ENCODE data around the gene VASN.
"Not testable (repeated sequence)": the region's sequence is repeated elsewhere in the genome, so short reads cannot be mapped to it uniquely, and the experiment has no call there.

Gene VASN

DNA sequence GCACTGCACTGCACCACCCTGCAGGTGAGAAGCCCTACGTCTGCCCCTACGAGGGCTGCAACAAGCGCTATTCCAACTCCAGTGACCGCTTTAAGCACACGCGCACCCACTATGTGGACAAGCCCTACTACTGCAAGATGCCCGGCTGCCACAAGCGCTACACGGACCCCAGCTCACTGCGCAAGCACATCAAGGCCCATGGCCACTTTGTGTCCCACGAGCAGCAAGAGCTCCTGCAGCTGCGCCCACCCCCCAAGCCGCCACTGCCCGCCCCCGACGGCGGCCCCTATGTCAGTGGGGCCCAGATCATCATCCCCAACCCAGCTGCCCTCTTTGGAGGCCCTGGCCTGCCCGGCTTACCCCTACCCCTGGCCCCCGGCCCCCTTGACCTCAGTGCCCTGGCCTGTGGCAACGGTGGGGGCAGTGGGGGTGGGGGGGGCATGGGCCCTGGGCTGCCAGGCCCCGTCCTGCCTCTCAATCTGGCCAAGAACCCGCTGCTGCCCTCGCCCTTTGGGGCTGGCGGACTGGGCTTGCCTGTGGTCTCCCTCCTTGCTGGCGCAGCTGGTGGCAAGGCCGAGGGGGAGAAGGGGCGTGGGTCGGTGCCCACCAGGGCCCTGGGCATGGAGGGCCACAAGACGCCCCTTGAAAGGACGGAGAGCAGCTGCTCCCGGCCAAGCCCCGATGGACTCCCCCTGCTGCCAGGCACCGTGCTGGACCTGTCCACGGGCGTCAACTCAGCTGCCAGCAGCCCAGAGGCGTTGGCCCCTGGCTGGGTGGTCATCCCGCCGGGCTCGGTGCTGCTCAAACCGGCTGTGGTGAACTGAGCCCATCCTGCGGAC is 34.7 kb upstream of the VASN start:
- in situ Hi-C loops (cut with MboI; ENCODE audit: low sequenced_read_pairs), result no loop called here

DNA sequence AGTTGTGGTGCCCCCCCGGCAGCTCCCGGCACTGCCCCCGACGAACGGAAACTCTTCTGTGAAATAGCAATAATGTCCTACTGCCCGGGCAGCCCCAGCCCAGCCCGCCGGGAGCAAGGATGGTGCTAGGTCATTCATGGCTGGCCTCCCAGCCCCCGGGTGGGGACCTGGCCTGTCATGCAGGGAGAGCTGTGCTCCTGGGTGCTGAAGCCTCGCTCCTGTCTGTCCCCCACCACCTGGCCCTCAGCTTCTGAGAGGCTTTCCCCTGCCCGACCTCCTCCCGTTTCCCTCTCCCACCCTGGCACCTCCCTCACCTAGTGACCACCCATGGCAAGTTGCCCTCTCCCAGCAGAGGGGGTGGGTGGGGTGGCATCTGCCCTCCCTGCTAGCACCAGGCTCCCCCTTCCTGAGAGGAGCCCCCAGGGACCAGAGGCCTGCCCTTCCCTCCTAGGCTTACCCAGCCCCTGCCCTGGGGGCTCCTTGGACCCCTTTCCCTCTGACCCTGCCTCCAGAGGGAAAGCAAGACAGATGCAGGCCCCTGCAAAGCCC is 34.0 kb upstream of the VASN start:
- in situ Hi-C loops (cut with MboI; ENCODE audit: low sequenced_read_pairs), result no loop called here

DNA sequence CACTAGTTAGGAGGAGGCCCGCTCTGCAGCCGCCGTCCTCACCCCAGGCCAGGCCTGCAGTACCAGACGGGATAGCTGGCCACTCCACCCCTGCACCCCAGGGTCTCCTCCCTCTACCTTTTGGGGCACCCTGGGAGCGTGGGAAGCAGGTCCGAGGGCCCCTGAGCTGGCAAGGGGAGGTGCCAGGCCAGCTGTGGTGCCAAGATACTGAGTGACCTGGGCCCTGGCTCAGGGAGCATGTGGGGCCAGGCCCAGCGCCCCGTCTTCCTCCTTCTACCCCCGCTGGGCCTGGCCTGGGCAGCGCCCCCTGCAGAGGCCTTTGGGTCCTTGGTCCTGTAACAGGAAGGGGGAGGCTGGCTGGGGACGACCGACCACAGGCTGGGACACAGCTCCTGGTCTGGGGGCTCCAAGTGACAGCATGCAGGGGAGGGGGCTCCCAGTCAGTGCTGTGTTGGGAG is 33.5 kb upstream of the VASN start:
- in situ Hi-C loops (cut with MboI; ENCODE audit: low sequenced_read_pairs), result no loop called here

DNA sequence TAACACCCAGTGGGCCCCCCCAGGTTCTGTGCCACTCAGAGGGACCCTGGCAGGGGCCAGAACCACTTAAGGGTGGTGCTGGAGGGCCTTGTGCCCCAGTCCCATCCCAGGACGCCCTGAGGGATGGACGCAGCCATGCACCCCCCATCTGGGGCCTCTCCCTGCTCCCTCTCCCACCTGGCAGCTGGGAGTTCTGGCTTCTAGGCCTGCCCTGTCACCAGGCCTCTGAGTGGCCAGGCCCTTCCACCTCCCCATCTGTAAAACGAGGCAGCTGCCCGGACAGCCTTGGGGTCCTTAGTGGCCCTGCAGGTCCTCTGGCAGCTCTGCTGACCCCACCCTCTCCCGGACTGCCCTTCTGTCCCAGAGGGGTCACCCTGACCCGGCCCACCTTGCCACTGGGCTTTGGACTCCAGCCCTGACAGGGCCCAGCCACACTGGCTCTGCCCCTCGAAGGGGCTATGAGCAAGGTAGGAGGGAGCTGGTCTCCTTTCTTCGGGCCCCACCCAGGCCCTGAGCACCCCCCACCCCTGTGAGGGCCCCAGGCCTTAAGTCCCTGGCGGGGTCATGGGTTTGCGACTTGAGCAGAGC is 32.8 kb upstream of the VASN start:
- in situ Hi-C loops (cut with MboI; ENCODE audit: low sequenced_read_pairs), result no loop called here

DNA sequence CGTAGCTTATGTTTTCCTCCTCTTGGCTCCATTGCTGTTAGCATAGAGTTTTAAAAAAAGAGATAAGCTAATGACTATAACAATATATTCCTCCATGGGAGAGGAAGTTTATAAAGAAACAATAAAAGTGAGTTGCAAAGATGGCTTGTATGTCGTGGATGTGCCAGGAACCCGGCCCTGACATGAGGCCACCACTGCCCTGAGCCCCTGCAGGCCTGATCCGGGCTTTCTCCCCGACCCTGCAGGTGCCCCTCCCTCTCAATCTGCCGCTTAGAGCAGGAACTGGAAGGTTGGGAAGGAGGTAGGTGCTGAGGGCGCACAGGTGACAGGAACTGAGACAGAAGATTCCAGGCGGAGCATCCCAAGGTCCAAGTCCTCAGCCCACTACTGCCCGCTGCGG is 32.2 kb upstream of the VASN start:
- in situ Hi-C loops (cut with MboI; ENCODE audit: low sequenced_read_pairs), result no loop called here

DNA sequence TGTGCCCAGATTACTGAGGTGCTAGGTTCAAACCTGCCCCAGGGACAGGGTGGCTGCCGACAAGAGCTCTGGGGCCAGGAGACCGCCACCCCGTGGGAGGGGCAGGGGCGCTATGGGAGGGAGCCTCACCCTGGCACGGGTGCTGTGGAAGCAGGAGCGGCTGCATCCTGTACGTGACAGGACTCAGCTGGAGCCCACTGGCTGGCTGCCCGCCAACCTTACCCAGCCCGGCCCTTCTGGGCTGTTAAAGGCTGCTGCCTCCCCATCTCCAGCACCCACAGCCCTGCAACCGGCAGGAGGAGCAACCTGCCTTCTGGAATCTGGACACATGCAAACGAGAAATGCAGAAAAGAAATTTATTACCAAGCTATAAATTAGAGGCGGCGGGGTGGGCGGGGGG is 31.7 kb upstream of the VASN start:
- in situ Hi-C loops (cut with MboI; ENCODE audit: low sequenced_read_pairs), result no loop called here

DNA sequence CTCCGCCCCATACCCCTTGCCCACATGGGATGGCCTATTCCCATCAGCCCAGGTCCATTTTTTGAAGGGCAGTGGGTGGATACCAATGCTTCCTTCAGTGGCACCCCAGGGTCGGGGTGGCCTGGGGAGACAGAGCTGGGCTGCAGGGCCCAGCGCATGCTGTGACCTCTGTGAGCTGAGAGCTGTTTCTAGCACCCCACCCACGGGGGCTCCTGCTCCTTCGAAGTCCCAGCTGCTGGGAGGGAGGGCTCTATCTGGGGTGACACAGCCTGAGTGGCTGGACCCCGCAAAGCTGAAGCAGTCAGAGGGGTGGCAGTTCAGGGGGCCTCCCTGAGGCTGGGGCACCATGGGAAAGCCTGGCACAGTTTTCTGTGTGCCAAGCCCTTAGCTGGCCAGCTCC is 31.2 kb upstream of the VASN start:
- in situ Hi-C loops (cut with MboI; ENCODE audit: low sequenced_read_pairs), result no loop called here

DNA sequence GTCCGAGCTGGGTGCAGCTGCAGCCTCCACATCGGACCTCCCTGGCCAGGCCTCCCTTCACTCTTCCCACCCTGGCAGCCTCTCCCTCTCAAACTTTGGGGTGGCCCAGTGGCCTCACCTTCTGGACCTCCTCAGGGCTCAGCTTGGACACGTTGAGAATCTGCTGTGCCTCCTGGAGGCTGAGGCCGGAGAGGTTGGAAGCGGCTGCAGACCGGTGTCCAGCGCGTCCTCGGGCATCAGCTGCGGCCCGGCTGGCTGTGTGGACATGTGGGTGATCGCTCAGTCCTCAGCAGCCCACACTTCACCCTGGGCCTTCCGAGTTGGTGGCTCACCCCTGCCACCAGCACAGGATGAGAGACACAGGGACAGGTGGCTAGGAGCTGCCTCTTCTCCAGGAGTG is 30.4 kb upstream of the VASN start:
- in situ Hi-C loops (cut with MboI; ENCODE audit: low sequenced_read_pairs), result no loop called here

DNA sequence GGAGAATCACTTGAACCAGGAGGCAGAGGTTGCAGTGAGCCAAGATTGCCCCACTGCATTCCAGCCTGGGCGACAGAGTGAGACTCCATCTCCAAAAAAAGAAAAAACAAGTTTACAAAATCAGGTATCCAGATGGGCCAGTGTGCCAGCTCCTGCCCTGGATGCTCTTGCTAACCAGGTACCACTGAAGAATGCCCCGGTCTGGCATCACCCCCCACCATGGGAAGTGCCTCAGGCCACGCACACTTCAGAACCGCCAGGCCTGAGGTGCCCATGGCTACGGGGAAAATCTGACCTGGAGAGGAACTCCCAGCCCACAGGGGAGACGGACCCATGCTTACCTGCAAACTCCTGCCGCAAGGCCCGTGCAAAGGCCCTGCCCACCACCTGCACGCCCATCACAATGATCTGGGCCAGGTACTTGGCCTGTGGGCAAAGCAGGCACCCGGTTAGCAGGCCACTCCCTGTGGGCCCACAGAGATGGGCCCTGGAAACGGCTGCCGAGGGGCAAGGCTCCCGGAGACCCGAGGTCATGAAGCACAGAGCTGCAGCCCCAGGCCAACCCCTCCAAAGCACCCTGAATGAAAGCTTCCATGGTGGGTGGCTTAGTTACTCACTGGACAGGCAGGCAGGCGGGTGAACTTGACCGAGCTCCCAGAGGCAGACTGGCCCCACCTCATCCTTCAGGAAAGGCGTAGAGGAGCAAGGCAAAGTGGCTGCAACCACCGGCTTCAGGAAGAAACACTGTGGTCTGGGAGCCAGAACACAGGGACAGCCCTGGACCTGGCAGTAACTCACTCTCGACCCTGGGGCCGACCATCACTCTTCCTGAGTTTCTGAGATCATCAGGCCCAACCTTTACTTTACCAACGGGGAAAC is 28.5 kb upstream of the VASN start:
- in situ Hi-C loops (cut with MboI; ENCODE audit: low sequenced_read_pairs), result no loop called here

DNA sequence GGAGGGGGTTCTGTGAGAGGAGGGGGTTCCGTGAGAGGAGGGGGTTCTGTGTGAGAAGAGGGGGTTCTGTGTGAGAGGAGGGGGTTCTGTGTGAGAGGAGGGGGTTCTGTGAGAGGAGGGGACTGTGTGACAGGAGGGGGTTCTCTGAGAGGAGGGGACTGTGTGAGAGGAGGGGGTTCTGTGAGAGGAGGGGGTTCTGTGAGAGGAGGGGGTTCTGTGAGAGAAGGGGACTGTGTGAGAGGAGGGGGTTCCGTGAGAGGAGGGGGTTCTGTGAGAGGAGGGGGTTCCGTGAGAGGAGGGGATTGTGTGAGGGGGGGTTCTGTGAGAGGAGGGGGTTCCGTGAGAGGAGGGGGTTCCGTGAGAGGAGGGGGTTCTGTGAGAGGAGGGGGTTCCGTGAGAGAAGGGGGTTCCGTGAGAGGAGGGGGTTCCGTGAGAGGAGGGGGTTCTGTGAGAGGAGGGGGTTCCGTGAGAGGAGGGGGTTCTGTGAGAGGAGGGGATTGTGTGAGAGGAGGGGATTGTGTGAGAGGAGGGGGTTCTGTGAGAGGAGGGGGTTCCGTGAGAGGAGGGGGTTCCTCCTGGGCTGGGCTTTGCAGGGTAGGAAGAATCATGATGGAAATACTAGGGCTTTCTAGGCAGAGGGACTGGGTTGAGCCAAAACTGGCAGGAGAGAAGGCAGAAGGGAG is 27.2 kb upstream of the VASN start:
- in situ Hi-C loops (cut with MboI; ENCODE audit: low sequenced_read_pairs), result not testable (repeated sequence)

DNA sequence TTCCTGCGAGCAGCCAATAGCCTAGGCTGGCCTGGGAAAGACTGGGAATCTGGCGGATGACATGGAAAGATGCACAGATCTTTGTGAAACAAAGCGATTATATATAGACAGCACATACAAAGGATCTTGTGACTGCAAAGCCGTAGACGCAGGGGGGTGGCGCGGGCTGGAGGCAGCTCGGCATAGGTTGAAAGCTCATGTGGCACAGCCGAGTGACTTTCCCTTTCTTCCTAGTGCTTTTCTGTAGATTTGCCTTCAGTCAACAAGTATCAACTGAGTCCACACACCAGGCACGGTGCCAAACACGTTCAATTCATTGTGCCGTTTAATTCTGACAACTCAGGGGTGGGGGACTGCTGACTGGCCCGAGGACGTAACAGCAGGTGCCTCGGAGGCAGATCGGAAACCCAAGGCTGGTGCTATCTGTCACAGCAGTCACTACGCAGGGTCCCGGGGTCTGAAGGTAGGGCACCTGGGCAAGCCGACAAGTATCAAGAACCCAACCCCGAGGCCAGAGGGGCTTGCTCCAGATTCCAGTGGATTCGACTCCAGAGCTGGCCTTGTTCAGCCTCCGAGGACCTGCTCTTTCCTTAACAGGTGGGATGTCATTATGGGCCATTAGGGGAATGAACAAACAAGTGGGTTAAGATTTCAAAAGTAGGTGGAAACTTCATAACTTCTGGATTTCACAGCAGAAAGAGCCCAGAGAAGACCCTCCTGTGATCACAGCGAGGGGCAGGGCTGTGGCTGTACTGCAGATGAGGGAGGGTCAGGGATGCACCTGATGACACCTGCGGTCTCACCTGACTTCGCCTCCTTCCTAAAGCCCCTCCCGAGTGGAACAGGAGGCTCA is 26.4 kb upstream of the VASN start:
- in situ Hi-C loops (cut with MboI; ENCODE audit: low sequenced_read_pairs), result no loop called here

DNA sequence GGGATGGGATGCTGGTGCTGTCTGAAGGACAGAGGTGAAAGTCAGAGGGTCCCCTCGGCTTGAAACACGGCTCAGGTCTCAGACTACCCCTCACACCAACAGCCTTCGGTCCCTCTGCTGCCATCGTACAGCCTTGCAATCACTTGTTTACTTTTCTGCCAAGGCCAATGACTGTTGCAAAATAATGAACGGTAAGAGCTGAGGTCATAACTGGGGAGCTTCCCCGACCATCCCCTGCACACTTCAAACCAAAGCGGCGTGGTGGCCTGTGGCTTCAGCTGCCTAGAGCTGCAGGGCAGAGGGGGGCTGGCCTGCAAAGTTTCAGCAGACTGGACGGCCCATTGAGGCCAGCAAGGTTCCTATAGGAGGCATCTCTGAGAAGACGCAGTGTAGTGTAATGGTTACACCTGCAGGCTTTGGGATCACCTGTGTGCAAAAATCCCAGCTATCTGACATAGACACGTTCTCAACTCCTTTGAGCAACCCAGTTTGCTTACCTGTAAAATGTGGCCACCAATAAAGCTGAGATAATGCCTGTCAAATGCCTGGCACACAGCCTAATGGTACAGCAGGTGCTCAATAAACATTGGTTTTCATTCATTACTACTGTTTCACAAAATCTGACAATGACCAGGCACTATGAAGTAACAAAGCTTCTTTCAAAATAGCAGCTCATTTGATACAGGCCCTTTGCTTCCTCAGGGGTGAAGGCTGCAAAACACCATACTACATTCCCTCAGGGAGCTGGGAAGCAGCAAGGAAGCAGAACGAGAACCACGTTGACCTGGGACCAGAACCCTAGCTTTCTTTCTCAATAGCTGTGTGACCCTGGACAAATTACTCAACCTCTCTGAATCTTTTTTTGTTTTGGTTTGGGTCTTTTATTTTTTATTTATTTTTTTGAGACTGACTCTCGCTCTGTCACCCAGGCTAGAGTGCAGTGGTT is 25.5 kb upstream of the VASN start:
- in situ Hi-C loops (cut with MboI; ENCODE audit: low sequenced_read_pairs), result no loop called here

DNA sequence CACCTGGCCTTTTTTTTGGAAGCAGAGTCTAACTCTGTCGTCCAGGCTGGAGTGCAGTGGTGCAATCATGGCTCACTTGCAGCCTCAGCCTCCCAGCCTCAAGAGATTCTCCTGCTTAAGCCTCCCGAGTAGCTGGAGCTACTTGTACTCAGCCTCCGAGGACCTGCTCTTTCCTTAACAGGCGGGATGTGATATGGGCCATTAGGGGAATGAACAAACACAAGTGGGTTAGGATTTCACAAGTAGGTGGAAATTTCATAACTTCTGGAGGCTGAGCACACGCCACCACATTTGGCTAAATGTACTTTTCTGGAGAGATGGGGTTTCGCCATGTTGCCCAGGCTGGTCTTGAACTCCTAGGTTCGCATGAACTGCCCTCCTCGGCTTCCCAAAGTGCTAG is 24.6 kb upstream of the VASN start:
- in situ Hi-C loops (cut with MboI; ENCODE audit: low sequenced_read_pairs), result no loop called here

DNA sequence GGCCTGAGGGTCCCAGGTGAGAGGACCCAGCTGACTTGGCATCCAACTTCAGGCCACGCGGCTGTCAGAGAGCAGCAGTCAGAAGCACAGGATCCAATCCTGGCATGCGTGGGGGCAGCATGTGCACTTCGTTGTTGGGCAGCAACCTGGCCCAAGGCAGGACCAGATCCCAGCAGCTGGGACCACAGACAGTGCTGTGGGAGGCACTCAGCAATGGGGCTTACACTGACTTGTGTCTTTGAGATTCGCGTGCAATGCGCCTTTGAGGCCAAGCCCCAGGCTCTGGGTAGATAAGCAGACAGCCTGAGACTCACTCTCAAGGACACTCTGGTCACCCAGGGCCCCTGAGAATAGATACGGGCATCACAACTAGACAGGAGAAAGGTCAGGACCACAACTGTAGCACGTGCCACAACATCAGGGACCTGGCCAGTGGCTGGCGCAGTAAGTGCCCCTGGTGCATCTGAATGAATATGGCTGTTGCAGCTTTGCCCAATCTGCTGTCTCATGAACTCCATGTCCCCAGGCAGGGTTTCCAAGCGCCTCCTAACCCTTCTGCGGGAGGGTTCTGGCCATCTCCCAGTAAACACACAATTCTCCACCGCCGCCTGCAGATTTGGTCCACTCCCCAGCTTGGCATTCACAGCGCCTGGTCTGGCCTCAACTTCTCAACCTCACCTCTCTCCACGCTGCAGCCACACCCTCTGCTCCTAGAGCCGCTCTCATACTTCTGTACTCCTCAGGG is 23.7 kb upstream of the VASN start:
- in situ Hi-C loops (cut with MboI; ENCODE audit: low sequenced_read_pairs), result no loop called here

DNA sequence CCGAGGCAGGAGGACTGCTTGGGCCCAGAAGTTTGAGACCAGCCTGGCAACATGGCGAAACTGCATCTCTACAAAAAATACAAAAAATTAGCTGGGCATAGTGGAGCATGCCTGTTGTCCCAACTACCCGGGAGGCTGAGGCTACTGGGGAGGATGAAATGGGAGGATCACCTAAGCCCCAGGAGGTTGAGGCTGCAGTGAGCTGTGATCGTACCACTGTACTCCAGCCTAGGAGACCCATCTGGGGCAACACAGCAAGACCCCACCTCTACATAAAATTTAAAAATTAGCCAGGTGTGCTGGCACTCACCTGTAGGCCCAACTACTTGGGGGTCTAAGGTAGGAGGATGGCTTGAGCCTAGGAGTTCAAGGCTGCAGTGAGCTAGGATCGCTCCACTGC is 22.3 kb upstream of the VASN start:
- in situ Hi-C loops (cut with MboI; ENCODE audit: low sequenced_read_pairs), result no loop called here

DNA sequence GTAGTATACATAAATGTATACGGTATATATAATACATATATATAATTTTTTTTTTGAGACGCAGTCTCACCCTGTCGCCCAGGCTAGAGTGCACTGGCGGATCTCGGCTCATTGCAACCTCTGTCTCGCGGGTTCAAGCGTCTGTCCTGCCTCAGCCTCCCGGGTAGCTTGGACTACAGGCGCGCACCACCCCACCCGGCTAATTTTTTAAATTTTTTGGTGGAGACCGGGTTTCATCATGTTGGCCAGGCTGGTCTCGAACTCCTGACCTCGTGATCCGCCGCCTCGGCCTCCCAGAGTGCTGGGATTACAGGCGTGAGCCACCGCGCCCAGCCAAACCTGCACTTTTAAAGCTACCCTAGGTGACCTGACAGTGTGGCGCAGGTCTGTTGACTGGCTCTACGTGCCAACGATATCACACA is 21.3 kb upstream of the VASN start:
- in situ Hi-C loops (cut with MboI; ENCODE audit: low sequenced_read_pairs), result no loop called here

DNA sequence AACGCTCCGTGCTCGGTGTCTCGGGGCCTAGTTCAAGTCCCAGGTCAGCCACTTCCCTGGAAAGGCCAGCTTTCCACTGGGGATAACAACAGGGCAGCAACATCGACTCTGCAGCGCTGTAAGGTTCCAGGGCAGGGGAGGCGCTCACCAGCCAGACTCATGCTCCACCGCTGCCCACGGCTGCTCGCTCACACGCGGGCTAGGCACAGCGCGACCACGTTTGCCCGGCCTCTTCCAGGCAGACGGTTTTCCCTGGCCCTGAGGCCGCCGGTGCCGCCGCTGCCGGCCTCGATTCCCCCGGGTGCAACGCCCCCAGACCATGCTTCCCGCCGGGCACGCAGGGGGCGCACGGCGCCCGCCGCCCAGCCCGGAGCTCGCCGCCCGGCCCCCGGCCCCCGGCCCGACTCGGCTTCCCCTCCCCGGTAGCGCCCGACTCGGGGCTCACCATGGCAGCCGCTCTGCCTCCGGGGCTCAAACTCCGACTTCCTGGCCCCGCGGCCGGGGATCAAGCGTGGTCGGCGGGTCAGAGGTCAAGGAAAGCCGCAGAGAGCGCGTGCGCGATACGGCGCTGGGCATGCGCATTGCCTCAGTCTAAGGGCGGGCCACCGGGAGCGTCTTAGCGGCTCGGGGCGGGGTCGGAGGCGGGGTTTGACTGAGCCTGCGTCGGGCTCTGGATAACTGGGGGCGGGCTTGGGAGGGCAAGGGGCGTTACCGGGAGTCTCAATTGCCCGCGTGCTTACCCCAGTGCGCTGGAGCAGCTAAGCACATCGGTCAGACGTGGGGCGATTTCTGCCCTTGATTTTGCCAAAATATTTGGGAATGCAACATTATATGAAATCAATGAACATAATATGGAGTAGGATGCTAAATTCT is 20.6 kb upstream of the VASN start, which contains the start of gene PAM16:
Gene PAM16 (minus strand): TSS at position 535 of the 873 bp plus-strand sequence. CDS start 87 bp downstream, at position 448.
- in situ Hi-C loops (cut with MboI; ENCODE audit: low sequenced_read_pairs), result no loop called here
